ENCODE data around the gene GALNT18.

Gene GALNT18

DNA sequence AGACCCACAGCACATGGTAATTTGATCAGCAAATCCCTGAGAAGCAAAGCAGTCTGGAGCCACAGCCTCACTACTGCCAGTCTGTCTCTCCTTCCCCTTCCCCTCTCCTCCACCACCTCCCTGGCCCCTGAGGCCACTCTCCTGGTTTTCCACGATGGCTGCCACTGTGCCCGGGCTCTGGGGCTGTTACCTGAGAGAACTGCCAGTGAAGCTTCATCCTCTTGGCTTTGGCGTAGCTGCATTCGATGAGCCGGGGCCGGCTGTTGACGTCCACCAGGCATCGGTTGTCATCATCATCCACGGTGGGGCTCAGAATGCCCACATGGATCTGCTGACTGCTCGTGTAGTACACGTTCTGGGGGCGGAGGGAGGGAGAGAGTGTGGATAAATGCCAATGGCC is 329.0 kb downstream of the GALNT18 start:
- DNase-seq (ENCODE audit: low read depth in 1 of 2, low spot score in 1 of 2), result no peak
- no peak for TF ChIP-seq CTCF (IDR thresholded peaks at IDR 0.05; ENCODE audit: insufficient read depth, low read length)
- no peak for TF ChIP-seq POLR2AphosphoS5 (IDR thresholded peaks at IDR 0.05; ENCODE audit: low read depth)
- TF ChIP-seq SPI1 (IDR thresholded peaks at IDR 0.05; ENCODE audit: borderline replicate concordance, low read depth), result no peak
- no peak for TF ChIP-seq GABPA (IDR thresholded peaks at IDR 0.05; ENCODE audit: low read depth)
- TF ChIP-seq, protein P1, sequence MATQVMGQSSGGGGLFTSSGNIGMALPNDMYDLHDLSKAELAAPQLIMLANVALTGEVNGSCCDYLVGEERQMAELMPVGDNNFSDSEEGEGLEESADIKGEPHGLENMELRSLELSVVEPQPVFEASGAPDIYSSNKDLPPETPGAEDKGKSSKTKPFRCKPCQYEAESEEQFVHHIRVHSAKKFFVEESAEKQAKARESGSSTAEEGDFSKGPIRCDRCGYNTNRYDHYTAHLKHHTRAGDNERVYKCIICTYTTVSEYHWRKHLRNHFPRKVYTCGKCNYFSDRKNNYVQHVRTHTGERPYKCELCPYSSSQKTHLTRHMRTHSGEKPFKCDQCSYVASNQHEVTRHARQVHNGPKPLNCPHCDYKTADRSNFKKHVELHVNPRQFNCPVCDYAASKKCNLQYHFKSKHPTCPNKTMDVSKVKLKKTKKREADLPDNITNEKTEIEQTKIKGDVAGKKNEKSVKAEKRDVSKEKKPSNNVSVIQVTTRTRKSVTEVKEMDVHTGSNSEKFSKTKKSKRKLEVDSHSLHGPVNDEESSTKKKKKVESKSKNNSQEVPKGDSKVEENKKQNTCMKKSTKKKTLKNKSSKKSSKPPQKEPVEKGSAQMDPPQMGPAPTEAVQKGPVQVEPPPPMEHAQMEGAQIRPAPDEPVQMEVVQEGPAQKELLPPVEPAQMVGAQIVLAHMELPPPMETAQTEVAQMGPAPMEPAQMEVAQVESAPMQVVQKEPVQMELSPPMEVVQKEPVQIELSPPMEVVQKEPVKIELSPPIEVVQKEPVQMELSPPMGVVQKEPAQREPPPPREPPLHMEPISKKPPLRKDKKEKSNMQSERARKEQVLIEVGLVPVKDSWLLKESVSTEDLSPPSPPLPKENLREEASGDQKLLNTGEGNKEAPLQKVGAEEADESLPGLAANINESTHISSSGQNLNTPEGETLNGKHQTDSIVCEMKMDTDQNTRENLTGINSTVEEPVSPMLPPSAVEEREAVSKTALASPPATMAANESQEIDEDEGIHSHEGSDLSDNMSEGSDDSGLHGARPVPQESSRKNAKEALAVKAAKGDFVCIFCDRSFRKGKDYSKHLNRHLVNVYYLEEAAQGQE (IDR thresholded peaks at IDR 0.05; ENCODE audit: insufficient replicate concordance, low read depth), result no peak
- H3K27me3 ChIP-seq (ENCODE audit: insufficient read depth, poor library complexity, severe bottlenecking), result no peaks in the 10 kb centered on the region

GRCh38 chr11:11291041-11292015 is 330.5 kb downstream of the GALNT18 start:
- TF ChIP-seq, protein P1 (IDR thresholded peaks at IDR 0.05; ENCODE audit: insufficient replicate concordance, low read depth), result no peak
- no peak for TF ChIP-seq CTCF (IDR thresholded peaks at IDR 0.05; ENCODE audit: insufficient read depth, low read length)
- TF ChIP-seq GABPA (IDR thresholded peaks at IDR 0.05; ENCODE audit: low read depth), result no peak
- TF ChIP-seq POLR2AphosphoS5 (IDR thresholded peaks at IDR 0.05; ENCODE audit: low read depth), result no peak
- TF ChIP-seq SPI1 (IDR thresholded peaks at IDR 0.05; ENCODE audit: borderline replicate concordance, low read depth), result no peak
- Histone ChIP-seq H3K4me3 (replicated peaks; ENCODE audit: insufficient read depth, low read length) (no peak overlapping the region), H3K27me3 (ENCODE audit: insufficient read depth, poor library complexity, severe bottlenecking) (peaks cover 4% of the 10 kb centered on the region), H3K27ac (replicated peaks) (no peak overlapping the region)
- DNase-seq (ENCODE audit: low read depth in 1 of 2, low spot score in 1 of 2), result no peak

More for the DNA sequence above, 329.0 kb downstream of the GALNT18 start:
- H3K4me3 ChIP-seq (replicated peaks; ENCODE audit: insufficient read depth, low read length), result no peak overlapping the region
- no peak overlapping the region for H3K27ac ChIP-seq (replicated peaks)

- Histone ChIP-seq H3K27me3 (ENCODE audit: insufficient read depth, poor library complexity, severe bottlenecking) (peaks cover 4% of the 10 kb centered on the region), H3K4me3 (replicated peaks; ENCODE audit: insufficient read depth, low read length) (no peak overlapping the region), H3K27ac (replicated peaks) (no peak overlapping the region)
- no peak for DNase-seq (ENCODE audit: low read depth in 1 of 2, low spot score in 1 of 2)
- no peak for TF ChIP-seq GABPA (IDR thresholded peaks at IDR 0.05; ENCODE audit: low read depth)
- no peak for TF ChIP-seq CTCF (IDR thresholded peaks at IDR 0.05; ENCODE audit: insufficient read depth, low read length)
- no peak for TF ChIP-seq POLR2AphosphoS5 (IDR thresholded peaks at IDR 0.05; ENCODE audit: low read depth)
Measured at GRCh38 chr11:11290354-11290753, 331.5 kb downstream of the GALNT18 start.
